Measurements from ENCODE around the gene SH3BP4. TPM values are rescaled to one million over a fixed set of nuclear protein-coding genes. Genes with fewer than 3 reads are reported as not detected.

Gene SH3BP4
- total RNA-seq, 1 experiment from 2014 or later = 19.9 TPM

GRCh38 chr2:235047171-235048160, 95.6 kb downstream of the SH3BP4 start:
- Histone ChIP-seq H3K27ac (ENCODE audit: low read depth, low read length, poor library complexity, severe bottlenecking) (no peak overlapping the region), H3K9me3 (ENCODE audit: low read depth, low read length, poor library complexity, severe bottlenecking) (no peaks in the 10 kb centered on the region), H3K36me3 (ENCODE audit: insufficient read depth, low read length, poor library complexity, severe bottlenecking) (peaks cover 6% of the 10 kb centered on the region), H3K27me3 (replicated peaks; ENCODE audit: insufficient read depth, low read depth, low read length, poor library complexity) (no peaks in the 10 kb centered on the region), H3K4me1 (ENCODE audit: insufficient read depth, low read length, poor library complexity, severe bottlenecking) (peaks cover 20% of the 10 kb centered on the region), H3K4me3 (ENCODE audit: low read depth, low read length, poor library complexity, severe bottlenecking) (no peak overlapping the region)
- no TSS peak for BruUV-seq (replicated peaks)
- DNase-seq (ENCODE audit: low spot score) = no peak
- CTCF ChIA-PET = no interaction called here
- TF ChIP-seq EZH2 (IDR thresholded peaks at IDR 0.05; ENCODE audit: borderline replicate concordance, low read depth, low read length, poor library complexity, severe bottlenecking) = no peak
- no peak for TF ChIP-seq CTCF (conservative IDR thresholded peaks at IDR 0.05; ENCODE audit: low read depth, low read length)
- POLR2A ChIA-PET (ENCODE audit: low non-redundant PET) = no interaction called here
- intact Hi-C loops (cut with micrococcal nuclease; ENCODE audit: unreplicated experiment) = no loop called here

GRCh38 chr2:235048549-235048948, 96.7 kb downstream of the SH3BP4 start:
- BruUV-seq (replicated peaks) = no TSS peak
- POLR2A ChIA-PET (ENCODE audit: low non-redundant PET) = no interaction called here
- no peak for TF ChIP-seq CTCF (conservative IDR thresholded peaks at IDR 0.05; ENCODE audit: low read depth, low read length)
- TF ChIP-seq EZH2 (IDR thresholded peaks at IDR 0.05; ENCODE audit: borderline replicate concordance, low read depth, low read length, poor library complexity, severe bottlenecking) = no peak
- Histone ChIP-seq H3K9me3 (ENCODE audit: low read depth, low read length, poor library complexity, severe bottlenecking) (no peaks in the 10 kb centered on the region), H3K4me3 (ENCODE audit: low read depth, low read length, poor library complexity, severe bottlenecking) (no peak overlapping the region), H3K36me3 (ENCODE audit: insufficient read depth, low read length, poor library complexity, severe bottlenecking) (peaks cover 12% of the 10 kb centered on the region), H3K27ac (ENCODE audit: low read depth, low read length, poor library complexity, severe bottlenecking) (no peak overlapping the region), H3K4me1 (ENCODE audit: insufficient read depth, low read length, poor library complexity, severe bottlenecking) (peaks cover 20% of the 10 kb centered on the region), H3K27me3 (replicated peaks; ENCODE audit: insufficient read depth, low read depth, low read length, poor library complexity) (no peaks in the 10 kb centered on the region)
- intact Hi-C loops (cut with micrococcal nuclease; ENCODE audit: unreplicated experiment) = no loop called here
- DNase-seq (ENCODE audit: low spot score) = no peak
- CTCF ChIA-PET = no interaction called here

GRCh38 chr2:235049069-235049468, 97.3 kb downstream of the SH3BP4 start:
- Histone ChIP-seq H3K36me3 (ENCODE audit: insufficient read depth, low read length, poor library complexity, severe bottlenecking) (peaks cover 16% of the 10 kb centered on the region), H3K9me3 (ENCODE audit: low read depth, low read length, poor library complexity, severe bottlenecking) (no peaks in the 10 kb centered on the region), H3K4me1 (ENCODE audit: insufficient read depth, low read length, poor library complexity, severe bottlenecking) (peaks cover 20% of the 10 kb centered on the region), H3K27ac (ENCODE audit: low read depth, low read length, poor library complexity, severe bottlenecking) (no peak overlapping the region), H3K27me3 (replicated peaks; ENCODE audit: insufficient read depth, low read depth, low read length, poor library complexity) (no peaks in the 10 kb centered on the region), H3K4me3 (ENCODE audit: low read depth, low read length, poor library complexity, severe bottlenecking) (no peak overlapping the region)
- TF ChIP-seq CTCF (conservative IDR thresholded peaks at IDR 0.05; ENCODE audit: low read depth, low read length) = no peak
- TF ChIP-seq EZH2 (IDR thresholded peaks at IDR 0.05; ENCODE audit: borderline replicate concordance, low read depth, low read length, poor library complexity, severe bottlenecking) = no peak
- BruUV-seq (replicated peaks) = no TSS peak
- no peak for DNase-seq (ENCODE audit: low spot score)
- ChIA-PET POLR2A (ENCODE audit: low non-redundant PET) (no interaction called here), CTCF (no interaction called here)
- intact Hi-C loops (cut with micrococcal nuclease; ENCODE audit: unreplicated experiment) = no loop called here
